NCI-H1417 treated with DMSO at 0.1 percent for 48 hours (cell line): Measurements from ENCODE around the gene CNDP1.

Experiments
- DNase-seq: peaks from one replicate; lab custom pipeline; 2025; lab: John Stamatoyannopoulos, UW

The CNDP1 gene

GRCh38 chr18:74626049-74626874 lies 92.0 kb downstream of the CNDP1 start:
- no peak for DNase-seq

GRCh38 chr18:74630804-74631203 lies 96.5 kb downstream of the CNDP1 start:
- no peak for DNase-seq

- no peak for DNase-seq
These were observed 96.9 kb downstream of the CNDP1 start for GRCh38 chr18:74631212-74631611.

GRCh38 chr18:74631623-74632350 lies 97.5 kb downstream of the CNDP1 start:
- DNase-seq, result no peak

- DNase-seq, result no peak
These were observed 98.0 kb downstream of the CNDP1 start for GRCh38 chr18:74632351-74632679.

- no peak for DNase-seq
These were observed 98.6 kb downstream of the CNDP1 start for GRCh38 chr18:74632856-74633255.

- DNase-seq, result no peak
These were observed 99.5 kb downstream of the CNDP1 start for GRCh38 chr18:74633652-74634352.

- no peak for DNase-seq
These were observed 101.1 kb downstream of the CNDP1 start for GRCh38 chr18:74635224-74635975.
